PFSK-1 (cell line): ENCODE results near the gene RPS6KC1.

Experiments used
- FOXP2 ChIP-seq: optimal IDR thresholded peaks from 2 replicates; pipeline ENCODE3; 2011; ENCODE audit warnings: borderline replicate concordance, control low read depth, inconsistent platforms; ENCODE audit not compliant: insufficient read depth; ENCODE audit errors: extremely low read length, extremely low read depth
- POLR2AphosphoS5 ChIP-seq: IDR thresholded peaks from 2 replicates; pipeline ENCODE4 v1.6.1; 2012; ENCODE audit warnings: low read depth, mild to moderate bottlenecking, control low read depth, low read length, moderate library complexity
- SIN3A ChIP-seq: IDR thresholded peaks from 2 replicates; pipeline ENCODE4 v1.6.1; 2012; ENCODE audit warnings: mild to moderate bottlenecking, low read length, moderate library complexity, borderline replicate concordance; ENCODE audit not compliant: insufficient read depth
- TAF1 ChIP-seq: IDR thresholded peaks from 2 replicates; pipeline ENCODE4 v1.6.1; 2012; ENCODE audit warnings: low read length, control low read depth, borderline replicate concordance; ENCODE audit not compliant: insufficient read depth
- TF ChIP-seq, protein P1 (sequence below), 2 experiments: IDR thresholded peaks; 2 replicates each; pipeline versions ENCODE4 v1.6.1 to v1.8.0; 2011 to 2012; ENCODE audit warnings: low read depth in 2 of 2, low read length in 2 of 2, control low read depth in 1 of 2, inconsistent platforms in 1 of 2, mild to moderate bottlenecking in 1 of 2, moderate library complexity in 1 of 2; ENCODE audit not compliant: insufficient read depth in 1 of 2

DNA sequence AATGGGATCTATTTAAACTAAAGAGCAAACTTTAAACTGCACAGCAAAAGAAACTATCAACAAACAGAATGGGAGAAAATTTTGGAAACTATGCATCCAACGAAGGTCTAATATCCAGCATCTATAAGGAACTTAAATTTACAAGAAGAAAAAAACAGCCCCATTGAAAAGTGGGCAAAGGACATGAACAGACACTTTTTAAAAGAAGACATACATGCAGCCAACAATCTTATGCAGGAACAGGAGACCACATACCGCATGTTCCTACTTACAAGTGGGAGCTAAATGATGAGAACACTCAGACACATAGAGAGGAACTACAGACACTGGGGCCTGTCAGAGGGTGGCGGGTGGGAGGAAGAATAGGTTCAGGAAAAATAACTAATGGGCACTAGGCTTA is 149.6 kb downstream of the RPS6KC1 start:
- TF ChIP-seq POLR2AphosphoS5 (no peak), SIN3A (no peak), TAF1 (no peak), FOXP2 (no peak)
- TF ChIP-seq, protein P1, sequence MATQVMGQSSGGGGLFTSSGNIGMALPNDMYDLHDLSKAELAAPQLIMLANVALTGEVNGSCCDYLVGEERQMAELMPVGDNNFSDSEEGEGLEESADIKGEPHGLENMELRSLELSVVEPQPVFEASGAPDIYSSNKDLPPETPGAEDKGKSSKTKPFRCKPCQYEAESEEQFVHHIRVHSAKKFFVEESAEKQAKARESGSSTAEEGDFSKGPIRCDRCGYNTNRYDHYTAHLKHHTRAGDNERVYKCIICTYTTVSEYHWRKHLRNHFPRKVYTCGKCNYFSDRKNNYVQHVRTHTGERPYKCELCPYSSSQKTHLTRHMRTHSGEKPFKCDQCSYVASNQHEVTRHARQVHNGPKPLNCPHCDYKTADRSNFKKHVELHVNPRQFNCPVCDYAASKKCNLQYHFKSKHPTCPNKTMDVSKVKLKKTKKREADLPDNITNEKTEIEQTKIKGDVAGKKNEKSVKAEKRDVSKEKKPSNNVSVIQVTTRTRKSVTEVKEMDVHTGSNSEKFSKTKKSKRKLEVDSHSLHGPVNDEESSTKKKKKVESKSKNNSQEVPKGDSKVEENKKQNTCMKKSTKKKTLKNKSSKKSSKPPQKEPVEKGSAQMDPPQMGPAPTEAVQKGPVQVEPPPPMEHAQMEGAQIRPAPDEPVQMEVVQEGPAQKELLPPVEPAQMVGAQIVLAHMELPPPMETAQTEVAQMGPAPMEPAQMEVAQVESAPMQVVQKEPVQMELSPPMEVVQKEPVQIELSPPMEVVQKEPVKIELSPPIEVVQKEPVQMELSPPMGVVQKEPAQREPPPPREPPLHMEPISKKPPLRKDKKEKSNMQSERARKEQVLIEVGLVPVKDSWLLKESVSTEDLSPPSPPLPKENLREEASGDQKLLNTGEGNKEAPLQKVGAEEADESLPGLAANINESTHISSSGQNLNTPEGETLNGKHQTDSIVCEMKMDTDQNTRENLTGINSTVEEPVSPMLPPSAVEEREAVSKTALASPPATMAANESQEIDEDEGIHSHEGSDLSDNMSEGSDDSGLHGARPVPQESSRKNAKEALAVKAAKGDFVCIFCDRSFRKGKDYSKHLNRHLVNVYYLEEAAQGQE (IDR thresholded peaks at IDR 0.05; ENCODE audit: insufficient read depth in 1 of 2, low read depth in 2 of 2, low read length in 2 of 2), result no peak
